Adrenal gland (tissue), 12 donors: Measurements from ENCODE around the gene CSAG2. TPM values are rescaled to one million over a fixed set of nuclear protein-coding genes. Genes with fewer than 3 reads are reported as not detected.
"Not testable (repeated sequence)": the region's sequence is repeated elsewhere in the genome, so short reads cannot be mapped to it uniquely, and the experiment has no call there.

Experiments used
- DNase-seq, 7 donors: peaks; one replicate each; pipeline ENCODE4 v3.0.0-alpha.2; 2019 to 2020
- H3K27ac ChIP-seq, 5 donors: fragments of 200-600 bp; sonication (generic) in 4 of 5; 1 replicate in 3 of 5; 2 replicates in 2 of 5; pipeline versions ENCODE4 v1.5.1 to v1.8.0; 2016 to 2020; ENCODE audit warnings: mild to moderate bottlenecking in 1 of 5
- H3K27me3 ChIP-seq: fragments of 200-600 bp; 2 replicates; pipeline ENCODE4 v1.8.0; 2021
- H3K36me3 ChIP-seq, 2 donors: fragments of 200-600 bp; replicated peaks in 1 of 2; 1 replicate in 1 of 2; 2 replicates in 1 of 2; pipeline versions ENCODE4 v1.5.1 to v1.8.0; 2018 to 2022
- H3K4me1 ChIP-seq, 2 donors: fragments of 200-600 bp; replicated peaks in 1 of 2; 1 replicate in 1 of 2; 2 replicates in 1 of 2; pipeline versions ENCODE4 v1.5.1 to v1.8.0; 2018 to 2021
- H3K4me3 ChIP-seq, 4 donors: fragments of 200-600 bp; sonication (generic) in 3 of 4; one replicate each; pipeline ENCODE4 v1.5.1; 2016 to 2018
- H3K9me3 ChIP-seq, 3 donors: fragments of 200-600 bp; sonication (generic) in 1 of 3; replicated peaks in 1 of 3; 1 replicate in 2 of 3; 2 replicates in 1 of 3; pipeline versions ENCODE4 v1.5.1 to v1.8.0; 2016 to 2021
- POLR2A ChIP-seq, 2 donors: fragments of 450-650 bp; IDR thresholded peaks; one replicate each; pipeline ENCODE4 v1.6.1; 2017; ENCODE audit warnings: antibody characterized with exemption in 2 of 2, mild to moderate bottlenecking in 2 of 2, moderate library complexity in 1 of 2
- WGBS, 4 donors: extraction: QIAGEN DNeasy Blood & Tissue Kit in 2 of 4; methylation state at CpG; one replicate each; pipeline versions ENCODE4 v1.1.5 to v1.1.7; 2013 to 2017; 5-methylcytosine and 5-hydroxymethylcytosine counted together
- intact Hi-C, 2 donors: fragments of 100-400 bp; cut with DNase I; formaldehyde crosslinking; loops; one replicate each; pipeline versions ENCODE4 v1.14.1 to v1.15.0; 2022 to 2023
- polyA plus RNA-seq, 3 donors: library from polyadenylated mRNA; stranded (reverse); fragments of 200-250 nt in 2 of 3; fragments of 350-450 nt in 1 of 3; fragmentation: Illumina TruSeq in 1 of 3; extraction: RNeasy Lipid Tissue Mini Kit (QIAGEN cat#74804) in 1 of 3; gene quantifications; one replicate each; pipeline ENCODE4 v1.2.3, GENCODE V29; 2013 to 2014
- total RNA-seq, 9 donors: library from RNA; depleted of rRNA in 4 of 9; stranded (reverse); fragments of >200 nt in 4 of 9; fragments of 120-200 nt in 1 of 9; fragmentation: NEBNext Ultra II Directional in 1 of 9; extraction: Animal tissue kit (Norgen Biotek cat#: 25700) in 1 of 9; gene quantifications; one replicate each; pipeline versions ENCODE4 v1.1.0 to v1.2.4, GENCODE V29; 2013 to 2023
- TF ChIP-seq, protein P1 (sequence below), 6 experiments: fragments of 450-650 bp in 4 of 6; fragments of 200-600 bp in 2 of 6; sonication (generic) in 1 of 6; IDR thresholded peaks; 1 replicate in 5 of 6; 2 replicates in 1 of 6; pipeline versions ENCODE4 v1.5.1 to v1.8.0; 2016 to 2021; ENCODE audit warnings: antibody characterized with exemption in 6 of 6, mild to moderate bottlenecking in 2 of 6, moderate library complexity in 1 of 6
- donor health status: healthy with polysubstance abuse.
- donor health status: Bipolar disorder and iron deficiency.
- donor health status: DM: yes; HTN: yes; CAD: no.
- donor health status: DM: no; HTN: no; CAD: no.
- donor health status: DM: no; HTN: no; CAD: no.
- donor health status: DM: yes; HTN: yes; CAD: no.

CSAG2 gene
- total and polyA plus RNA-seq, 12 donors, result not detected

DNA sequence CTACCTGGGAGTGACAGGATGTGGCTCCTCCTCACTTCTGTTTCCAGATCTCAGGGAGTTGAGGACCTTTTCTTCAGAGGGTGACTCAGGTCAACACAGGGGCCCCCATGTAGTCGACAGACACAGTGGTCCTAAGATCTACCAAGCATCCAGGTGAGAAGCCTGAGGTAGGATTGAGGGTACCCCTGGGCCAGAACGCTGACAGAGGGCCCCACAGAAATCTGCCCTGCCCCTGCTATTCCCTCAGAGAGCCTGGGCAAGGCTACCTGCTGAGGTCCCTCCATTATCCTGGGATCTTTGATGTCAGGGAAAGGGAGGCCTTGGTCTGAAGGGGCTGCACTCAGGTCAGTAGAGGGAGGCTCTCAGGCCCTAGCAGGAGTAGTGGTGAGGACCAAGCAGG lies 26.0 kb upstream of the CSAG2 start:
- DNase-seq, result no peak
- intact Hi-C loops, result no loop called here
- WGBS, 4 donors, result 48 to 69% (median 68%) methylated on average over 2 of the region's 2 CpGs; no CpG with 5 or more reads in 1 of the 4 donors
- Histone ChIP-seq H3K27me3 (no peaks in the 10 kb centered on the region), H3K4me1 (no peaks in the 10 kb centered on the region), H3K36me3 (no peaks in the 10 kb centered on the region), H3K4me3 (no peak overlapping the region), H3K27ac (no peak overlapping the region), H3K9me3 (no peaks in the 10 kb centered on the region)
- no peak for TF ChIP-seq POLR2A (IDR thresholded peaks at IDR 0.05)
- TF ChIP-seq, protein P1, sequence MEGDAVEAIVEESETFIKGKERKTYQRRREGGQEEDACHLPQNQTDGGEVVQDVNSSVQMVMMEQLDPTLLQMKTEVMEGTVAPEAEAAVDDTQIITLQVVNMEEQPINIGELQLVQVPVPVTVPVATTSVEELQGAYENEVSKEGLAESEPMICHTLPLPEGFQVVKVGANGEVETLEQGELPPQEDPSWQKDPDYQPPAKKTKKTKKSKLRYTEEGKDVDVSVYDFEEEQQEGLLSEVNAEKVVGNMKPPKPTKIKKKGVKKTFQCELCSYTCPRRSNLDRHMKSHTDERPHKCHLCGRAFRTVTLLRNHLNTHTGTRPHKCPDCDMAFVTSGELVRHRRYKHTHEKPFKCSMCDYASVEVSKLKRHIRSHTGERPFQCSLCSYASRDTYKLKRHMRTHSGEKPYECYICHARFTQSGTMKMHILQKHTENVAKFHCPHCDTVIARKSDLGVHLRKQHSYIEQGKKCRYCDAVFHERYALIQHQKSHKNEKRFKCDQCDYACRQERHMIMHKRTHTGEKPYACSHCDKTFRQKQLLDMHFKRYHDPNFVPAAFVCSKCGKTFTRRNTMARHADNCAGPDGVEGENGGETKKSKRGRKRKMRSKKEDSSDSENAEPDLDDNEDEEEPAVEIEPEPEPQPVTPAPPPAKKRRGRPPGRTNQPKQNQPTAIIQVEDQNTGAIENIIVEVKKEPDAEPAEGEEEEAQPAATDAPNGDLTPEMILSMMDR (IDR thresholded peaks at IDR 0.05), result no peak

DNA sequence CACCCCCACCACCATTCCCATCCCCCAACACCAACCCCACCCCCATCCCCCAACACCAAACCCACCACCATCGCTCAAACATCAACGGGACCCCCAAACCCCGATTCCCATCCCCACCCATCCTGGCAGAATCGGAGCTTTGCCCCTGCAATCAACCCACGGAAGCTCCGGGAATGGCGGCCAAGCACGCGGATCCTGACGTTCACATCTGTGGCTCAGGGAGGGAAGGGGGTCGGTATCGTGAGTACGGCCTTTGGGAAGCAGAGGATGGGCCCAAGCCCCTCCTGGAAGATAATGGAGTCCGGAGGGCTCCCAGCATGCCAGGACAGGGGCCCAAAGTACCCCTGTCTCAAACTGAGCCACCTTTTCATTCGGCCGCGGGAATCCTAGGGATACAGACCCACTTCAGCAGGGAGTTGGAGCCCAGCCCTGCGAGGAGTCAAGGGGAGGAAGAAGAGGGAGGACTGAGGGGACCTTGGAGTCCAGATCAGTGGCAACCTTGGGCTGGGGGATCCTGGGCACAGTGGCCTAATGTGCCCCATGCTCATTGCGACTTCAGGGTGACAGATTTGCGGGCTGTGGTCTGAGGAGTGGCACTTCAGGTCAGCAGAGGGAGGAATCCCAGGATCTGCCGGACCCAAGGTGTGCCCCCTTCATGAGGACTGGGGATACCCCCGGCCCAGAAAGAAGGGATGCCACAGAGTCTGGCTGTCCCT lies 25.2 kb upstream of the CSAG2 start:
- H3K27me3 ChIP-seq, H3K27ac ChIP-seq, H3K9me3 ChIP-seq, DNase-seq, H3K36me3 ChIP-seq, intact Hi-C loops, H3K4me3 ChIP-seq, H3K4me1 ChIP-seq: not testable (repeated sequence)
- 85 to 89% (median 88%) methylated on average over 9 to 22 of the region's 22 CpGs; no CpG with 5 or more reads in 1 of the 4 donors for WGBS, 4 donors

DNA sequence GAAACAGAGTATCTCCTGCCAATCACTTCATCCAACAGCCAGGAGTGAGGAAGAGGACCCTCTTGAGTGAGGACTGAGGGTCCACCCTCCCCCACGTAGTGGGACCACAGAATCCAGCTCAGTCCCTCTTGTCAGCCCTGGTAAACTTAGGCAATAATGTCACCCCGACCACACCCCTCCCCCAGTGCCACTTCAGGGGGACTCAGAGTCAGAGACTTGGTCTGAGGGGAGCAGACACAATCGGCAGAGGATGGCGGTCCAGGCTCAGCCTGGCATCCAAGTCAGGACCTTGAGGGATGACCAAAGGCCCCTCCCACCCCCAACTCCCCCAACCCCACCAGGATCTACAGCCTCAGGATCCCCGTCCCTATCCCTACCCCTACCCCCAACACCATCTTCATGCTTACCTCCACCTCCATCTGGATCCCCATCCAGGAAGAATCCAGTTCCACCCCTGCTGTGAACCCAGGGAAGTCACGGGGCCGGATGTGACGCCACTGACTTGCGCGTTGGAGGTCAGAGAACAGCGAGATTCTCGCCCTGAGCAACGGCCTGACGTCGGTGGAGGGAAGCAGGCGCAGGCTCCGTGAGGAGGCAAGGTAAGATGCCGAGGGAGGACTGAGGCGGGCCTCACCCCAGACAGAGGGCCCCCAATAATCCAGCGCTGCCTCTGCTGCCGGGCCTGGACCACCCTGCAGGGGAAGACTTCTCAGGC lies 24.3 kb upstream of the CSAG2 start, which contains the start of the genes CSAG1 and MAGEA12:
Gene CSAG1 (minus strand): TSS at position 461 of the 715 bp plus-strand sequence. CDS start 1,261 bp downstream, outside the sequence.
Gene MAGEA12 (plus strand): TSS at position 497 of the 715 bp plus-strand sequence. CDS start 2,405 bp downstream, outside the sequence.
- Histone ChIP-seq H3K4me1 (no peaks in the 10 kb centered on the region), H3K4me3 (no peak within 1 kb of the TSS), H3K27me3 (no peaks in the 10 kb centered on the region), H3K9me3 (no peaks in the 10 kb centered on the region), H3K36me3 (no peaks in the 10 kb centered on the region), H3K27ac (no peak within 1 kb of the TSS)
- TF ChIP-seq, protein P1 (IDR thresholded peaks at IDR 0.05), result no peak
- no peak for TF ChIP-seq POLR2A (IDR thresholded peaks at IDR 0.05)
- intact Hi-C loops, result no loop called here
- 90 to 100% (median 91%) methylated on average over 1 to 19 of the region's 21 CpGs for WGBS, 4 donors
- no peak for DNase-seq

DNA sequence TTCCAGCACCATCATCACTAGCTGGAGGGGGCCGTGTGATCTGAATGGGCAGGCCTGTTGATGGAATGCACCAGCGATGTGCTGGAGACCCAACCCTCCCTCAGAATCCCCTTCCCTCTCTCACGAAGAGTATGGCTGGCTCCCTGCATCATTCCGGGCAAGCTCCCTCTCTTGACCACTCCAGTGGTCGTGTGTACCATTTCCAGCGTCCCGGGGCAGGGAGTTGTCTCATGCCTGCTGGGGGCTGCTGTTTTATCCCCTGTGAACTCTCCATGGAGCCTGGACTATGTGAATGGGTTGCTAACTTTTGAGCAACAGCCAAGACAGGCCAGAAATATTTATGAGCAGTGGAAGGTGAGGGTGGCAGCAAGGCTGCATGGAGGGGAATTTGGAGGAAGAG lies 16.3 kb upstream of the CSAG2 start:
- H3K4me1 ChIP-seq, result no peaks in the 10 kb centered on the region
- H3K4me3 ChIP-seq, result no peak overlapping the region
- H3K9me3 ChIP-seq, result no peaks in the 10 kb centered on the region
- no peak overlapping the region for H3K27ac ChIP-seq
- H3K27me3 ChIP-seq, result no peaks in the 10 kb centered on the region
- TF ChIP-seq POLR2A (IDR thresholded peaks at IDR 0.05), result no peak
- TF ChIP-seq, protein P1 (IDR thresholded peaks at IDR 0.05), result no peak
- no peak for DNase-seq
- intact Hi-C loops, result no loop called here
- 54 to 93% (median 67%) methylated on average over 3 to 7 of the region's 7 CpGs for WGBS, 4 donors
- no peaks in the 10 kb centered on the region for H3K36me3 ChIP-seq

GRCh38 chrX:152713815-152714787 lies 5.0 kb upstream of the CSAG2 start, which contains the start of gene MAGEA2B:
MAGEA2B (plus strand) TSS chrX:152714628; CDS start chrX:152717107, 2,479 bp downstream.
- DNase-seq, H3K27me3 ChIP-seq, H3K4me3 ChIP-seq, H3K4me1 ChIP-seq, H3K27ac ChIP-seq, H3K9me3 ChIP-seq, H3K36me3 ChIP-seq, intact Hi-C loops: not testable (repeated sequence)
- no CpG with 5 or more reads among the region's 35 CpGs for WGBS, 4 donors

- DNase-seq, H3K36me3 ChIP-seq, H3K4me3 ChIP-seq, H3K27ac ChIP-seq, H3K4me1 ChIP-seq, H3K9me3 ChIP-seq, intact Hi-C loops, H3K27me3 ChIP-seq: not testable (repeated sequence)
- WGBS, 4 donors, result no CpG with 5 or more reads among the region's 5 CpGs
Measured at GRCh38 chrX:152713195-152713594, 4.1 kb upstream of the CSAG2 start.

GRCh38 chrX:152706500-152706899 lies 2.6 kb downstream of the CSAG2 start:
- H3K4me1 ChIP-seq, H3K27ac ChIP-seq, H3K36me3 ChIP-seq, intact Hi-C loops, H3K4me3 ChIP-seq, DNase-seq, H3K27me3 ChIP-seq, H3K9me3 ChIP-seq: not testable (repeated sequence)
- 61 to 86% (median 76%) methylated on average over 1 to 3 of the region's 7 CpGs for whole genome bisulfite sequencing, 4 donors
